ENCODE data around the gene TNFAIP6.

- TF ChIP-seq, protein P1, sequence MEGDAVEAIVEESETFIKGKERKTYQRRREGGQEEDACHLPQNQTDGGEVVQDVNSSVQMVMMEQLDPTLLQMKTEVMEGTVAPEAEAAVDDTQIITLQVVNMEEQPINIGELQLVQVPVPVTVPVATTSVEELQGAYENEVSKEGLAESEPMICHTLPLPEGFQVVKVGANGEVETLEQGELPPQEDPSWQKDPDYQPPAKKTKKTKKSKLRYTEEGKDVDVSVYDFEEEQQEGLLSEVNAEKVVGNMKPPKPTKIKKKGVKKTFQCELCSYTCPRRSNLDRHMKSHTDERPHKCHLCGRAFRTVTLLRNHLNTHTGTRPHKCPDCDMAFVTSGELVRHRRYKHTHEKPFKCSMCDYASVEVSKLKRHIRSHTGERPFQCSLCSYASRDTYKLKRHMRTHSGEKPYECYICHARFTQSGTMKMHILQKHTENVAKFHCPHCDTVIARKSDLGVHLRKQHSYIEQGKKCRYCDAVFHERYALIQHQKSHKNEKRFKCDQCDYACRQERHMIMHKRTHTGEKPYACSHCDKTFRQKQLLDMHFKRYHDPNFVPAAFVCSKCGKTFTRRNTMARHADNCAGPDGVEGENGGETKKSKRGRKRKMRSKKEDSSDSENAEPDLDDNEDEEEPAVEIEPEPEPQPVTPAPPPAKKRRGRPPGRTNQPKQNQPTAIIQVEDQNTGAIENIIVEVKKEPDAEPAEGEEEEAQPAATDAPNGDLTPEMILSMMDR (conservative IDR thresholded peaks at IDR 0.05; ENCODE audit: low read length): no peak
- no peak for TF ChIP-seq EZH2phosphoT487 (IDR thresholded peaks at IDR 0.05; ENCODE audit: borderline replicate concordance, low read depth, low read length)
Observed at GRCh38 chr2:151422917-151423439, 65.6 kb downstream of the TNFAIP6 start.

All from OCI-LY7 (cell line).